Cardiac muscle cell (in vitro differentiated cells and primary cell): ENCODE measurements around the gene RXRB. TPM values are rescaled to one million over a fixed set of nuclear protein-coding genes. Genes with fewer than 3 reads are reported as not detected.

Source experiments
- polyA plus RNA-seq: library from polyadenylated mRNA; unstranded; fragments of >200 nt; fragmentation: Nextera tagmentation; extraction: Ambion mirVana; gene quantifications from 2 replicates; pipeline ENCODE4 v1.2.1, GENCODE V29; 2016
- total RNA-seq: library from RNA; depleted of rRNA; stranded (reverse); fragments of >200 nt; gene quantifications from 2 replicates; pipeline ENCODE4 v1.2.3, GENCODE V29; 2016

RXRB gene
- total and polyA plus RNA-seq, 2 experiments from 2014 or later, result 37.8 to 46.7 TPM

Other genes with a start within 250 kb of the RXRB start
- gene HLA-DMA, start 247.6 kb downstream of the RXRB start, total RNA-seq, result 1.8 and 2.9 TPM in 2 replicates
- 3.7 and 6.9 TPM in 2 replicates for gene HLA-DMA, start 247.6 kb downstream of the RXRB start, polyA plus RNA-seq
- gene BRD2, start 232.1 kb downstream of the RXRB start, total RNA-seq, result 167 and 232 TPM in 2 replicates
- 137 and 166 TPM in 2 replicates for gene BRD2, start 232.1 kb downstream of the RXRB start, polyA plus RNA-seq
- gene HLA-DOA, start 191.1 kb downstream of the RXRB start, total RNA-seq, result 0.25 and 0.74 TPM in 2 replicates
- gene HLA-DOA, start 191.1 kb downstream of the RXRB start, polyA plus RNA-seq, result 0.57 TPM in 1 of 2 replicates, not detected in the other
- 0.21 and 1.1 TPM in 2 replicates for gene HLA-DPA1, start 127.0 kb downstream of the RXRB start, total RNA-seq
- gene HLA-DPA1, start 127.0 kb downstream of the RXRB start, polyA plus RNA-seq, result 1.2 and 1.9 TPM in 2 replicates
- 14.3 and 26.1 TPM in 2 replicates for gene HLA-DPB1, start 124.7 kb downstream of the RXRB start, total RNA-seq
- gene HLA-DPB1, start 124.7 kb downstream of the RXRB start, polyA plus RNA-seq, result 8.6 and 11.1 TPM in 2 replicates
- 70.6 and 94.6 TPM in 2 replicates for gene COL11A2, start 8.2 kb downstream of the RXRB start, total RNA-seq
- gene COL11A2, start 8.2 kb downstream of the RXRB start, polyA plus RNA-seq, result 59.6 and 63.8 TPM in 2 replicates
- gene SLC39A7, start 202 bp upstream of the RXRB start, total RNA-seq, result 147 and 150 TPM in 2 replicates
- gene SLC39A7, start 202 bp upstream of the RXRB start, polyA plus RNA-seq, result 35.1 and 51.3 TPM in 2 replicates
- 45.4 and 45.7 TPM in 2 replicates for gene HSD17B8, start 4.0 kb upstream of the RXRB start, total RNA-seq
- gene HSD17B8, start 4.0 kb upstream of the RXRB start, polyA plus RNA-seq, result 47.6 and 68.0 TPM in 2 replicates
- gene RING1, start 7.8 kb upstream of the RXRB start, total RNA-seq, result 37.0 and 51.4 TPM in 2 replicates
- 42.1 and 44.2 TPM in 2 replicates for gene RING1, start 7.8 kb upstream of the RXRB start, polyA plus RNA-seq
- gene VPS52, start 71.2 kb upstream of the RXRB start, total RNA-seq, result 34.4 and 37.1 TPM in 2 replicates
- gene VPS52, start 71.2 kb upstream of the RXRB start, polyA plus RNA-seq, result 55.2 and 64.8 TPM in 2 replicates
- 2,022 and 2,161 TPM in 2 replicates for gene RPS18, start 71.4 kb upstream of the RXRB start, total RNA-seq
- gene RPS18, start 71.4 kb upstream of the RXRB start, polyA plus RNA-seq, result 1,298 and 1,698 TPM in 2 replicates
- 11.7 and 15.5 TPM in 2 replicates for gene B3GALT4, start 76.5 kb upstream of the RXRB start, total RNA-seq
- 11.0 and 15.8 TPM in 2 replicates for gene B3GALT4, start 76.5 kb upstream of the RXRB start, polyA plus RNA-seq
- gene WDR46, start 88.6 kb upstream of the RXRB start, total RNA-seq, result 34.8 and 58.9 TPM in 2 replicates
- gene WDR46, start 88.6 kb upstream of the RXRB start, polyA plus RNA-seq, result 46.3 and 70.4 TPM in 2 replicates
- 72.8 and 95.3 TPM in 2 replicates for gene PFDN6, start 88.9 kb upstream of the RXRB start, total RNA-seq
- gene PFDN6, start 88.9 kb upstream of the RXRB start, polyA plus RNA-seq, result 34.2 and 35.1 TPM in 2 replicates
- 61.8 and 89.8 TPM in 2 replicates for gene RGL2, start 98.3 kb upstream of the RXRB start, total RNA-seq
- gene RGL2, start 98.3 kb upstream of the RXRB start, polyA plus RNA-seq, result 86.1 and 115 TPM in 2 replicates
- 29.9 and 36.4 TPM in 2 replicates for gene TAPBP, start 113.4 kb upstream of the RXRB start, total RNA-seq
- gene TAPBP, start 113.4 kb upstream of the RXRB start, polyA plus RNA-seq, result 30.8 and 39.2 TPM in 2 replicates
- gene ZBTB22, start 117.1 kb upstream of the RXRB start, total RNA-seq, result 37.0 and 48.0 TPM in 2 replicates
- 29.1 and 40.7 TPM in 2 replicates for gene ZBTB22, start 117.1 kb upstream of the RXRB start, polyA plus RNA-seq
- gene DAXX, start 122.3 kb upstream of the RXRB start, total RNA-seq, result 27.6 and 44.3 TPM in 2 replicates
- 38.7 and 39.9 TPM in 2 replicates for gene DAXX, start 122.3 kb upstream of the RXRB start, polyA plus RNA-seq
- gene KIFC1, start 191.2 kb upstream of the RXRB start, total RNA-seq, result 14.0 and 69.2 TPM in 2 replicates
- gene KIFC1, start 191.2 kb upstream of the RXRB start, polyA plus RNA-seq, result 9.4 and 33.3 TPM in 2 replicates
- gene PHF1, start 210.3 kb upstream of the RXRB start, total RNA-seq, result 61.9 and 116 TPM in 2 replicates
- 34.5 and 62.1 TPM in 2 replicates for gene PHF1, start 210.3 kb upstream of the RXRB start, polyA plus RNA-seq
- 304 and 348 TPM in 2 replicates for gene CUTA, start 217.4 kb upstream of the RXRB start, total RNA-seq
- 426 and 501 TPM in 2 replicates for gene CUTA, start 217.4 kb upstream of the RXRB start, polyA plus RNA-seq
- 14.9 and 20.2 TPM in 2 replicates for gene SYNGAP1, start 219.4 kb upstream of the RXRB start, total RNA-seq
- gene SYNGAP1, start 219.4 kb upstream of the RXRB start, polyA plus RNA-seq, result 6.8 and 10.5 TPM in 2 replicates